NCI-H146 (cell line): Measurements from ENCODE around the gene GGA2.
"Not testable (repeated sequence)": the region's sequence is repeated elsewhere in the genome, so short reads cannot be mapped to it uniquely, and the experiment has no call there.

ENCODE experiments used
- DNase-seq: peaks from one replicate; lab custom pipeline; 2025; lab: John Stamatoyannopoulos, UW

Gene GGA2

GRCh38 chr16:23523876-23524385 is 13.6 kb upstream of the GGA2 start:
- no peak for DNase-seq

GRCh38 chr16:23523321-23523720 is 13.0 kb upstream of the GGA2 start:
- DNase-seq = no peak

- no peak for DNase-seq
Measured at GRCh38 chr16:23521965-23522364, 11.7 kb upstream of the GGA2 start.

GRCh38 chr16:23521037-23521743 is 10.9 kb upstream of the GGA2 start:
- DNase-seq = no peak

GRCh38 chr16:23520500-23520899 is 10.2 kb upstream of the GGA2 start:
- DNase-seq = no peak

GRCh38 chr16:23519282-23519681 is 9.0 kb upstream of the GGA2 start:
- DNase-seq = no peak

- DNase-seq = no peak
Measured at GRCh38 chr16:23518435-23518891, 8.2 kb upstream of the GGA2 start.

- no peak for DNase-seq
Measured at GRCh38 chr16:23516366-23517137, 6.3 kb upstream of the GGA2 start.

- no peak for DNase-seq
Measured at GRCh38 chr16:23515881-23516280, 5.6 kb upstream of the GGA2 start.

GRCh38 chr16:23514381-23515152 is 4.3 kb upstream of the GGA2 start:
- no peak for DNase-seq

- DNase-seq = no peak
Measured at GRCh38 chr16:23512168-23512695, 1.9 kb upstream of the GGA2 start.

GRCh38 chr16:23511731-23512130 is 1.4 kb upstream of the GGA2 start:
- DNase-seq = no peak

- DNase-seq = not testable (repeated sequence)
Measured at GRCh38 chr16:23510915-23511270, 599 bp upstream of the GGA2 start.

GRCh38 chr16:23509782-23510163 is 521 bp downstream of the GGA2 start:
- DNase-seq = peak; percentile 47

- DNase-seq = no peak
Measured at GRCh38 chr16:23509441-23509754, 896 bp downstream of the GGA2 start.

GRCh38 chr16:23508589-23509440 is 1.5 kb downstream of the GGA2 start:
- DNase-seq = no peak

- no peak for DNase-seq
Measured at GRCh38 chr16:23506606-23506994, 3.7 kb downstream of the GGA2 start.

- no peak for DNase-seq
Measured at GRCh38 chr16:23505671-23506605, 4.4 kb downstream of the GGA2 start.

- DNase-seq = no peak
Measured at GRCh38 chr16:23505180-23505665, 5.1 kb downstream of the GGA2 start.

GRCh38 chr16:23504453-23505179 is 5.7 kb downstream of the GGA2 start:
- peak; percentile 87 for DNase-seq
